ENCODE measurements around the gene NEURL3. TPM values are rescaled to one million over a fixed set of nuclear protein-coding genes. Genes with fewer than 3 reads are reported as not detected.

Gene NEURL3
- total and polyA plus RNA-seq, 9 of the 15 experiments (the other 6 are each of a cell fraction or from before 2014, with no cell fraction given), result not detected

GRCh38 chr2:96506907-96507240 is 1.7 kb upstream of the NEURL3 start (continued):
- no peak for TF ChIP-seq E2F5 (CRISPR knock-in tag; IDR thresholded peaks at IDR 0.05)
- no peak for TF ChIP-seq PML (IDR thresholded peaks at IDR 0.05; ENCODE audit: low read length)
- no peak for TF ChIP-seq ZNF217 (CRISPR knock-in tag; IDR thresholded peaks at IDR 0.05)

- H3K27ac ChIP-seq (ENCODE audit: extremely low read depth, low read depth, low read length), result no peak overlapping the region
- FAIRE-seq, result no peak
- ChIA-PET POLR2A (no interaction called here), CTCF (ENCODE audit: low intra/inter-chr PET ratio) (interaction anchor here (0.6 kb wide), 1 partner anchor 299 kb away, joined by 3 read pairs; no protein-coding TSS in a partner anchor)
- no peaks in the 10 kb centered on the region for H3K79me2 ChIP-seq (ENCODE audit: control insufficient read depth, insufficient read depth, low read length)
- H2AFZ ChIP-seq (ENCODE audit: low read depth, low read length), result no peak overlapping the region
- H3K27me3 ChIP-seq (ENCODE audit: control insufficient read depth in 2 of 2, insufficient read depth in 2 of 2, low read length in 2 of 2), result peaks cover 7 to 69% of the 10 kb centered on the region in 2 experiments; a peak in 4 of 5 replicates
- peaks cover 7 to 30% of the 10 kb centered on the region in 2 experiments; a peak in 4 of 5 replicates for H3K4me1 ChIP-seq (replicated peaks in 1 of 2; ENCODE audit: control insufficient read depth in 2 of 2, insufficient read depth in 2 of 2, low read length in 2 of 2)
- no peak overlapping the region for H3K4me3 ChIP-seq
- no TSS peak for BruUV-seq (replicated peaks)
- no peak overlapping the region for H3K9ac ChIP-seq (ENCODE audit: insufficient read depth in 1 of 2, low read depth in 2 of 2, low read length in 2 of 2)
- peaks cover 2% of the 10 kb centered on the region for H3K9me1 ChIP-seq (ENCODE audit: control insufficient read depth, insufficient read depth, low read length)
- DNase-seq (ENCODE audit: extremely low read depth in 1 of 4, low spot score in 3 of 4), result no peak
- H3K4me2 ChIP-seq (ENCODE audit: insufficient read depth, low read length), result no peak overlapping the region
- no peaks in the 10 kb centered on the region for H3K36me3 ChIP-seq (ENCODE audit: control insufficient read depth, insufficient read depth, low read length)
- 0% methylated on average over 8 of the region's 8 CpGs for WGBS (ENCODE audit: insufficient coverage, low coverage, missing lambda C conversion rate)
- in situ Hi-C loops (cut with MboI) (loop anchor here (25.0 kb wide), 2 partner anchors 494 to 719 kb away; no protein-coding TSS in a partner anchor), intact Hi-C loops (cut with micrococcal nuclease) (loop anchor here (5.0 to 10.0 kb wide), 3 partner anchors 201 to 514 kb away; partner anchors contain the start of genes ANKRD36C, CIAO1, SNRNP200 and TMEM127)
- no peaks in the 10 kb centered on the region for H3K9me3 ChIP-seq (replicated peaks; ENCODE audit: control insufficient read depth, insufficient read depth, low read depth, low read length)
- no peak for ATAC-seq
- peaks cover 10% of the 10 kb centered on the region for H4K20me1 ChIP-seq (replicated peaks; ENCODE audit: control insufficient read depth, insufficient read depth, low read length)
- no peak for TF ChIP-seq ZBTB33 (CRISPR knock-in tag; IDR thresholded peaks at IDR 0.05)
- no peak for TF ChIP-seq ZNF184 (CRISPR knock-in tag; IDR thresholded peaks at IDR 0.05)
- no peak for TF ChIP-seq ZNF232 (CRISPR knock-in tag; IDR thresholded peaks at IDR 0.05)
- TF ChIP-seq BRCA1 (IDR thresholded peaks at IDR 0.05), result no peak
- TF ChIP-seq BRCA1 (CRISPR knock-in tag; IDR thresholded peaks at IDR 0.05), result no peak
- no peak for TF ChIP-seq IRF2 (CRISPR knock-in tag; IDR thresholded peaks at IDR 0.05)
- no peak for TF ChIP-seq SIN3A (IDR thresholded peaks at IDR 0.05; ENCODE audit: borderline replicate concordance in 2 of 2, control insufficient read depth in 1 of 2, low read depth in 2 of 2, low read length in 2 of 2)
- no peak for TF ChIP-seq CTCFL (IDR thresholded peaks at IDR 0.05; ENCODE audit: borderline replicate concordance, insufficient read depth, low read depth, low read length, poor library complexity, severe bottlenecking)
- no peak for TF ChIP-seq ZNF121 (CRISPR knock-in tag; conservative IDR thresholded peaks at IDR 0.05)
- no peak for TF ChIP-seq HCFC1 (IDR thresholded peaks at IDR 0.05; ENCODE audit: low read depth, low read length)
- TF ChIP-seq POU5F1 (IDR thresholded peaks at IDR 0.05; ENCODE audit: borderline replicate concordance, low read depth, low read length, partially characterized antibody), result no peak
- no peak for TF ChIP-seq ZFX (CRISPR knock-in tag; IDR thresholded peaks at IDR 0.05)
- TF ChIP-seq ZNF282 (CRISPR knock-in tag; IDR thresholded peaks at IDR 0.05), result no peak
Observed at GRCh38 chr2:96506016-96506906, 1.1 kb upstream of the NEURL3 start.

Data from K562 (cell line).